Mesodermal cell (in vitro differentiated cells): Measurements from ENCODE around the gene NBPF26.
"Not testable (repeated sequence)": the region's sequence is repeated elsewhere in the genome, so short reads cannot be mapped to it uniquely, and the experiment has no call there.

Experiments used
- H3K27ac ChIP-seq: 2 replicates; pipeline ENCODE4 v1.7.0; 2013; ENCODE audit warnings: mild to moderate bottlenecking, low read depth, low read length, moderate library complexity; ENCODE audit not compliant: severe bottlenecking
- H3K36me3 ChIP-seq: 2 replicates; pipeline ENCODE4 v1.7.1; 2013; ENCODE audit warnings: mild to moderate bottlenecking, low read length, moderate library complexity; ENCODE audit not compliant: control insufficient read depth, insufficient read depth
- H3K4me1 ChIP-seq: one replicate; pipeline ENCODE4 v1.7.1; 2013; ENCODE audit warnings: mild to moderate bottlenecking, low read length; ENCODE audit not compliant: insufficient read depth, control insufficient read depth, poor library complexity, severe bottlenecking
- H3K4me3 ChIP-seq: 2 replicates; pipeline ENCODE4 v1.7.0; 2013; ENCODE audit warnings: low read length, control low read depth, mild to moderate bottlenecking; ENCODE audit not compliant: insufficient read depth, poor library complexity, severe bottlenecking; ENCODE audit errors: extremely low read depth
- H3K9me3 ChIP-seq: 2 replicates; pipeline ENCODE4 v1.7.1; 2013; ENCODE audit warnings: mild to moderate bottlenecking, low read length, moderate library complexity; ENCODE audit not compliant: control insufficient read depth
- WGBS, 2 experiments: methylation state at CpG; one replicate each; pipeline ENCODE4 v1.1.5; 2013; ENCODE audit warnings: missing lambda C conversion rate in 2 of 2; ENCODE audit not compliant: insufficient coverage in 2 of 2; 5-methylcytosine and 5-hydroxymethylcytosine counted together

The NBPF26 gene

DNA sequence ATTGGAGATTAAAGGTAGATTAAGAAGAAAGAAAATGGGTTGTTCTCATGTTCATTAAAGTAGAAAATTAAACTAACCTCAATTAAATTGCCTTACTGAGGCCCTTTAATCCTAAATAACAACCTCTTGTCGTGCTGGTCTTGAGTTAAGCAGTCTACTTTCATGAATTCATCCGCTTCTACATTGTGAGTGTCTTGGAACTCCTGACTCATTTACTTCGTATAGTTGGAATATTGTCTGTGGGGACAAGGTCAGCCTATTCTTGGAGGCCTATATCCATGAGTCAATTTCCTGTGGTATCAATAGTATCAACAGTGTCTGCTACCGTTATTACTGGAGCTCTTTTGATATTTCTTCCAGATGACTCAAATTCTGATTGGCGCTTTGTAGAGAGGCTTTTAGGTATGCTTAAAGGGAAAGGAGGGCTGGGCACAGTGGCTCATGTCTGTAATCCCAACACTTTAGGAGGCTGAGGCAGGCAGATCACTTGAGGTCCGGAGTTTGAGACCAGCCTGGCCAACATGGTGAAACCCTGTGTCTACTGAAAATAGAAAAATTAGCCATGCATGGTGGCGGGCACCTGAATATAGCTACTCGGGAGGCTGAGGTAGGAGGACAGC is 136.0 kb downstream of the NBPF26 start:
- not testable (repeated sequence) for H3K4me3 ChIP-seq, H3K27ac ChIP-seq, H3K4me1 ChIP-seq, H3K36me3 ChIP-seq, H3K9me3 ChIP-seq
- WGBS, 2 experiments: no CpG with 5 or more reads among the region's 8 CpGs

- H3K4me3 ChIP-seq, H3K4me1 ChIP-seq, H3K9me3 ChIP-seq, H3K36me3 ChIP-seq, H3K27ac ChIP-seq: not testable (repeated sequence)
Measured at GRCh38 chr1:120878206-120878605, 154.5 kb downstream of the NBPF26 start.

GRCh38 chr1:120880056-120880455 is 156.3 kb downstream of the NBPF26 start:
- not testable (repeated sequence) for H3K4me1 ChIP-seq, H3K9me3 ChIP-seq, H3K4me3 ChIP-seq, H3K36me3 ChIP-seq, H3K27ac ChIP-seq
- no CpG with 5 or more reads among the region's 1 CpG for WGBS, 2 experiments

- not testable (repeated sequence) for H3K27ac ChIP-seq, H3K9me3 ChIP-seq, H3K36me3 ChIP-seq, H3K4me3 ChIP-seq, H3K4me1 ChIP-seq
Measured at GRCh38 chr1:120881934-120882333, 158.2 kb downstream of the NBPF26 start.
